AG04449 (cell line): Measurements from ENCODE around the gene HBEGF.
A peak's percentile ranks its signal among the peaks of the same experiment; 100 is the strongest.

ENCODE experiments used
- CTCF ChIA-PET: fragments of 350-600 bp; formaldehyde crosslinking; extraction: SDS; loops from one replicate; lab custom pipeline; 2021; ENCODE audit warnings: antibody characterized with exemption; lab: Yijun Ruan, JAX
- POLR2A ChIA-PET: fragments of 400-600, 350-600 bp; formaldehyde crosslinking; extraction: SDS; loops from one replicate; lab custom pipeline; 2020; ENCODE audit warnings: antibody characterized with exemption, inconsistent platforms; lab: Yijun Ruan, JAX
- DNase-seq: peaks from one replicate; pipeline ENCODE4 v3.0.0-alpha.2; 2010; ENCODE audit warnings: low read depth, low spot score
- H3K4me3 ChIP-seq: 2 replicates; pipeline ENCODE4 v1.5.1; 2011; ENCODE audit warnings: low read depth, mild to moderate bottlenecking, control low read depth, low read length
- TF ChIP-seq, protein P1 (sequence below): IDR thresholded peaks from one replicate; pipeline ENCODE4 v1.5.1; 2011; ENCODE audit warnings: mild to moderate bottlenecking, moderate library complexity, low read length, control low read depth, inconsistent platforms; ENCODE audit not compliant: insufficient read depth; ENCODE audit errors: missing control alignments

The HBEGF gene

DNA sequence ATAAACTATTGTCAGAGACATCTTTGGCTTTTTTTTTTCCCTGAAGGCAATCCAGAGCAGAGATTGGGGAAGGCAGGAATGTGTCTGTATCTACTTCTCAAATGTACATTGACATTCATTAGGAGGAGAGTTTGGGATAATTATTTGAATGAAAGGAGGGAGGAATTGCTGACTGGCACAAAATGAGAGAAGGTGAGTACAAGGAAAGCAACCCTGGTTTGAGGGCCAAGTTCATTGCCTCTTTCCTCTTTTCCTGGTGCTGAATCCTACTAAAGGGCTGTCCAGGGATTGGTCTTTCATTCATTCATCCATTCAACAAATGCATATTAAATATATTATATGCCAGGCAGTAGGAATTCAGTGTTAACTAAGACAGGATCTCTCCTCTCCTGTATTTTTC, 36.5 kb upstream of the HBEGF start:
- ChIA-PET CTCF (interaction anchor here (2.2 to 2.6 kb wide), 2 partner anchors 10 to 19 kb away, joined by 8 to 22 read pairs; no protein-coding TSS in a partner anchor), POLR2A (no interaction called here)
- DNase-seq: no peak
- no peak overlapping the region for H3K4me3 ChIP-seq
- TF ChIP-seq, protein P1, sequence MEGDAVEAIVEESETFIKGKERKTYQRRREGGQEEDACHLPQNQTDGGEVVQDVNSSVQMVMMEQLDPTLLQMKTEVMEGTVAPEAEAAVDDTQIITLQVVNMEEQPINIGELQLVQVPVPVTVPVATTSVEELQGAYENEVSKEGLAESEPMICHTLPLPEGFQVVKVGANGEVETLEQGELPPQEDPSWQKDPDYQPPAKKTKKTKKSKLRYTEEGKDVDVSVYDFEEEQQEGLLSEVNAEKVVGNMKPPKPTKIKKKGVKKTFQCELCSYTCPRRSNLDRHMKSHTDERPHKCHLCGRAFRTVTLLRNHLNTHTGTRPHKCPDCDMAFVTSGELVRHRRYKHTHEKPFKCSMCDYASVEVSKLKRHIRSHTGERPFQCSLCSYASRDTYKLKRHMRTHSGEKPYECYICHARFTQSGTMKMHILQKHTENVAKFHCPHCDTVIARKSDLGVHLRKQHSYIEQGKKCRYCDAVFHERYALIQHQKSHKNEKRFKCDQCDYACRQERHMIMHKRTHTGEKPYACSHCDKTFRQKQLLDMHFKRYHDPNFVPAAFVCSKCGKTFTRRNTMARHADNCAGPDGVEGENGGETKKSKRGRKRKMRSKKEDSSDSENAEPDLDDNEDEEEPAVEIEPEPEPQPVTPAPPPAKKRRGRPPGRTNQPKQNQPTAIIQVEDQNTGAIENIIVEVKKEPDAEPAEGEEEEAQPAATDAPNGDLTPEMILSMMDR: no peak

DNA sequence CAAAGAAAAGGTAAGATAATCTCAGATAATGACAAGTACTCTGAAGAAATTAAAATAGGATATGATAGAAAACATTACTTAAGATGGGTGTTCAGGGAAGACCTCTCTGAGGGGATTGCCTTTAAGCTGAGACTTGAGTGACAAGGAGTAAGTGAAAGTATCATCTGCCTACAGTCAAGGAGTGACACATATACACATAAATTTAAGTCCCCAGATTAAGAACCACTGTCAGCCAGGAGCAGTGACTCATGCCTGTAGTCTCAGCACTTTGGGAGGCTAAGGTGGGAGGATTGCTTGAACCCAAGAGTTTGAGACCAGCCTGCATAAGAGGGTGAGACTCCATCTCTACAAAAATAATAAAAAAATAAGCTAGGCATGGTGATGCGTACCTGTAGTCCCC, 35.6 kb upstream of the HBEGF start:
- CTCF ChIA-PET: interaction anchor here (0.6 to 2.6 kb wide), 3 partner anchors 9 to 21 kb away, joined by 3 to 22 read pairs (median 8); no protein-coding TSS in a partner anchor
- no peak overlapping the region for H3K4me3 ChIP-seq
- DNase-seq: no peak
- POLR2A ChIA-PET: no interaction called here
- TF ChIP-seq, protein P1: no peak

DNA sequence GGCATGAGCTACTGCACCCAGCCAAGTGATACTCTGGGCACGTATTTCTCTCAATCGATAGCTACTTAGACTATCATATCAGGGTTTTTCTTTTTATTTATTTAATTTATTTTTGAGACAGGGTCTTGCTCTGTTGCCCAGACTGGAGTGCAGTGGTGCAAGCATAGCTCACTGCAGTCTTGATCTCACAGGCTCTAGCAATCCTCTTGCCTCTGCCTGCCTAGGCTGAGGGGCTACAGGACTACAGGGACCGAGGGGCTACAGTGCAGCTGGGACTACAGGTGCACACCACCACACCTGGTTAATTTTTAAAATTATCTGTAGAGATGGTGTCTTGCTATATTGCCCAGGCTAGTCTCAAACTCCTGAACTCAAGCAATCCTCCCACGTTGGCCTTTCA, 34.9 kb upstream of the HBEGF start:
- ChIA-PET POLR2A (no interaction called here), CTCF (interaction anchor here (1.0 to 2.6 kb wide), 3 partner anchors 8 to 18 kb away, joined by 3 to 22 read pairs (median 5); no protein-coding TSS in a partner anchor)
- TF ChIP-seq, protein P1: no peak
- DNase-seq: no peak
- no peak overlapping the region for H3K4me3 ChIP-seq

DNA sequence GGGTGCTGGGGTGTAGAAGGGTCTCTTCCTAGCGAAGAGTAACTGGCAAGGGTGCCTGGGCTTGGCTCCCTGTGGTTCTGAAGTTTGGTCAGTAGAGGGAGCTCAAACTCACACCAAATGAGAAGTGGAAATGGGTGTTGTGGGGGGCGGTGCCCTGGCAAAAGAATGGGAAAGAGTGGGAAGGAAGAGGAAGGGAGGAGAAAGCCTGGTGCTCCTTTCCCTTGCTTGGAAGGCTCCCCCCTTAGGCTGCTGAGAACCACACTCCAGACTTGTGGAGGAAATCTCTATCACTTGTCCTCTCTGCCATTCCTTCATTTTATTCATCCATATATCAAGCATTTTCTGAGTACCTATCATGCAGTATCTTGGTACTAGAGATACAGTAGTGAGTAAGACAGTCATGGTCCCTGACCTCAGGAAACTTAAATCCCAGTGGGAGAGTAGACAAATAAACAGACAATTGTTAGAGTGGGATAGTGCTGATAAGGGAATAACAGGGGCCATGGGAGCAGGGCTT, 26.6 kb upstream of the HBEGF start:
- no peak overlapping the region for H3K4me3 ChIP-seq
- POLR2A ChIA-PET: no interaction called here
- DNase-seq: no peak
- CTCF ChIA-PET: interaction anchor here (0.6 to 4.1 kb wide), 58 partner anchors 9 to 351 kb away, joined by 3 to 43 read pairs (median 4); partner anchors contain the start of genes ANKHD1, EIF4EBP3, HBEGF and IK
- TF ChIP-seq, protein P1: peak; percentile 76

DNA sequence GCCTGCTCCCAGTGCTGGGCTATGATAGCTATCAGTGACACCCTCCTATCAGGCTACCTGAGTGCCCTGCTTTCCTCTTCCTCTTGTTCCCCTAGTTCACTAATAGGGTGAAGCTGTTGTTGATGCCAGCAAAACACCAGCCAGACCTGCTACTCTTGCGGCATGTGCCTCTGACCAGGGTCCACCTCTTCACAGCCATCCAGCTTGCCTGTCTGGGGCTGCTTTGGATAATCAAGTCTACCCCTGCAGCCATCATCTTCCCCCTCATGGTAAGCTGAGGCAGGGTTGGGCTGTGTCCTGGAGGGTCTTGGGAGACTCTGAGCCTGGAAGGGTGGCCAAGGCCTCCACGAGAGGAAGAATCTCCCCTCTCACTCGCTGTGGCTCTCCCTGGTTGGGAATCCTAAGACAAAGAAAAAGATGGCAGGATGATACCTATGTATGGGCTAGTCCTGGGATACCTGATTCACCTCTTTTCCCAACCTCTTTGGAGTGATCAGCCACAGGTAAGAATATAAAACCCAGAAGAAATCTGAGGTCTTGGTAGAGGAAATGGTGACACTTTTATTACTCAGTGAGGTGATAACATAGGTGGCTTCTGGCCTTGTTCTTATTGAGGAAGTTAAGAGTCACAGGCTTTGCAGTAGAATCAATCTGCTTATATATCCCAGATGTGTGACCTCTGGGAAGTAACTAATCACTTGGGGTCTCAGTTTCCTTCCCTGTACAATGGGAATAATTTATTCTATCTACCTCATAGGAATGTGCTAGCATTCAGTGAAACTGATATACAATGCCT, 25.2 kb upstream of the HBEGF start:
- TF ChIP-seq, protein P1: no peak
- no peak overlapping the region for H3K4me3 ChIP-seq
- ChIA-PET CTCF (interaction anchor here (0.8 to 4.1 kb wide), 28 partner anchors 7 to 349 kb away, joined by 3 to 43 read pairs (median 6); partner anchors contain the start of genes ANKHD1, EIF4EBP3 and TMCO6), POLR2A (no interaction called here)
- no peak for DNase-seq
